Measurements from ENCODE around the gene TAF4.
"Not testable (repeated sequence)": the region's sequence is repeated elsewhere in the genome, so short reads cannot be mapped to it uniquely, and the experiment has no call there.

TAF4 gene

DNA sequence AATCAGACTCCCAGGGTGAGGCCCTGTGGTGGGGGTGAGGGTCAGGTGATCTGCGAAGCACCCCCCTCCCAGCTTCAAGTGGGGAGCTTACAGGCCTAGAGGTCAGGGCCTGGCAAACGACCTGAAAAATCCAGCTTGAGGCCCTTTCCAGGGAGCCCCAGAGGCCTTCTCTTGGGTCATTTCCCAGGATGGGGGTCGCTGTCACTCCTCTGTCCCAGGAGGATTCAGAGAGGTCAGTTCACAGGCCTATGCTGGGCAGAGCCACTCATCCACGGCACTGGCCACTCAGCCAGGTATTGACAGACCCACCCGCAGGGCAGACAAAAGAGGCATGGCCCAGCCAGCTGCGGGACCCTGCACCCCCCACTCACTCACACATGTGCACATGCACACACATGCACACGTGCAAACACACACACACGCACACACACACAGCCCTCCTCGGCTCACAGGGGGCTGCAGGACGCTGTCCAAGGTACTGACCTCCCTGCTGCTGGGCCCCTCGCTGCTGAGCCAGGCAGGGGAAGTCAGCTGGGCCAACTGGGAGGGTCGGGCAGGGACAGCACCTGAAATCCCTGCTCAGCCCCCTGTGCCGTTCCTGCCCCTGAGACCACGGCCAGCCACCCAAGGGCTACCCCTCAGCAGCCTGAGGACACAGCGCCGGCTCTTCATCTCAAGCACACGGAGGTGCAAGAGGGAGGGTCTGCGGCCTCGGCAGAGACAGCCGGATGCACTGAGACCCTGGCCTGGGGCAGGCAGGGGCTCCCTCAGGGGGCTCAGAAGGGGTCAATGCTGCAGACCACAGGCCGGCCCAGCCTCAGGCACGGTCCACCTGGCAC, 113.8 kb downstream of the TAF4 start:
- no peak for DNase-seq (ENCODE audit: low spot score)

GRCh38 chr20:61950641-61951071, 115.0 kb downstream of the TAF4 start:
- no peak for TF ChIP-seq CTCF (IDR thresholded peaks at IDR 0.05)
- no peak for DNase-seq (ENCODE audit: low spot score)
- H3K27ac ChIP-seq = no peak overlapping the region
- H3K4me3 ChIP-seq = no peak overlapping the region

More for the DNA sequence above, 113.8 kb downstream of the TAF4 start:
- Histone ChIP-seq H3K4me3 (no peak overlapping the region), H3K27ac (no peak overlapping the region)
- TF ChIP-seq CTCF (IDR thresholded peaks at IDR 0.05) = no peak

GRCh38 chr20:61949714-61950640, 115.7 kb downstream of the TAF4 start:
- Histone ChIP-seq H3K27ac (no peak overlapping the region), H3K4me3 (no peak overlapping the region)
- DNase-seq (ENCODE audit: low spot score) = no peak
- TF ChIP-seq CTCF (IDR thresholded peaks at IDR 0.05) = no peak

DNA sequence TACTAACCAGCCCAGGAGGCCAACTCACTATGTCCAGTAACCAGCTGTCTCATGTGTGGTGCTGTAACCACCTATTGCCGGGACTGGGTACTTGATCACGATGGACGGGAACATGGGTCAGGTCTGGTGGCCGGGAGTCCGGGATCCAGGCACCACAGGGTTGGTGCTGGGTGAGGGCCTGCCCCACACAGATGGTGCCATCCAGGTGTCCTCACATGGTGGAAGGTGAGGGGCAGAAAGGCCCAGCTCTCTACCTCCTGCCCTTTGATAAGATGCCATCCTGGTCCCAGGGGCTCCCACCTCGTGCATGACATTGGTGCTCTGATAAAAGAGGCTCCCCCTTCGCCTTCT, 116.3 kb downstream of the TAF4 start:
- no peak overlapping the region for H3K4me3 ChIP-seq
- no peak overlapping the region for H3K27ac ChIP-seq
- no peak for TF ChIP-seq CTCF (IDR thresholded peaks at IDR 0.05)
- DNase-seq (ENCODE audit: low spot score) = no peak

DNA sequence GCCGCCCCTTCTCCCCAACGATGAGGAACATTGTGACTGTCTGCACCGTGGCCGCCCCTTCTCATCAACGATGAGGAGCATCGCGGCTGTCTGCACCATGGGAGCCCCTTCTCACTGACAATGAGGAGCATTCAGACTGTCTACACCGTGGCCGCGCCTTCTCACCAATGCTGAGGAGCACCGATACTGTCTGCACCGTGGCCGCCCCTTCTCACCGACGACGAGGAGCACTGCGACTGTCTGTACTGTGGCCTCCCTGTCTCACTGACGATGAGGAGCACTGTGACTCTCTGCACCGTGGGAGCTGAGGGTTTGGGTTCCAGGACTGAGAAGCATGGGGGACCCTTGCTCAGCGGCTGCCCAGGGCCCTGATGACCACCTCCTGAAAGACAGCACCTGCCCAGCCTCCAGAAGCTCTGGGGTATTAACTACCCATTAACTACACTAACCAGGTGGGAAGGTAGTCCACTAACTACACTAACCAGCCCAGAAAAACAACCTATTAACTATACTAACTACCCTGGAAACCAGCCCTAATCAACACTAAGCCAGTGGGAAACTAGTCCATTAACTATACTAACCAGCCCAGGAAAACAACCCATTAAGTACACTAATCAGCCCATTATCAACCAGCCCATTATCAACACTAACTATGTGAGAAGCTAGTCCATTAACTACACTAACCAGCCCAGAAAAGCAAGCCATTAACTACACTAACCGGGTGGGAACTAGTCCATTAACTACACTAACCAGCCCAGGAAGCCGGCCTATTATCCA, 116.9 kb downstream of the TAF4 start:
- H3K27ac ChIP-seq = no peak overlapping the region
- TF ChIP-seq CTCF (IDR thresholded peaks at IDR 0.05) = no peak
- no peak for DNase-seq (ENCODE audit: low spot score)
- no peak overlapping the region for H3K4me3 ChIP-seq

DNA sequence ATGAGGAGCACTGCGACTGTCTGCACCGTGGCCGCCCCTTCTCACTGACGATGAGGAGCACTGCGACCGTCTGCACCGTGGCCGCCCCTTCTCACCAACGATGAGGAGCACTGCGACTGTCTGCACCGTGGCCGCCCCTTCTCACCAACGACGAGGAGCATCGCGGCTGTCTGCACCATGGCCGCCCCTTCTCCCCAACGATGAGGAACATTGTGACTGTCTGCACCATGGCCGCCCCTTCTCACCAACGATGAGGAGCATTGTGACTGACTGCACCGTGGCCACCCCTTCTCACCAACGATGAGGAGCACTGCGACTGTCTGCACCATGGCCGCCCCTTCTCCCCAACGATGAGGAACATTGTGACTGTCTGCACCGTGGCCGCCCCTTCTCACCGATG, 117.6 kb downstream of the TAF4 start:
- not testable (repeated sequence) for DNase-seq (ENCODE audit: low spot score); H3K4me3 ChIP-seq; H3K27ac ChIP-seq

DNA sequence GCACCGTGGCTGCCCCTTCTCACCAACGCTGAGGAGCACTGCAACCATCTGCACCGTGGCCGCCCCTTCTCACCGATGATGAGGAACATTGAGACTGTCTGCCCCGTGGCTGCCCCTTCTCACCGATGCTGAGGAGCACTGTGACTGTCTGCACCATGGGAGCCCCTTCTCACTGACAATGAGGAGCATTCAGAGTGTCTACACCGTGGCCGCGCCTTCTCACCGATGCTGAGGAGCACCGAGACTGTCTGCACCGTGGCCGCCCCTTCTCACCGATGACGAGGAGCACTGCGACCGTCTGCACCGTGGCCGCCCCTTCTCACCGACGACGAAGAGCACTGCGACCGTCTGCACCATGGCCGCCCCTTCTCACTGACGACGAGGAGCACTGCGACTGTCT, 120.2 kb downstream of the TAF4 start:
- not testable (repeated sequence) for DNase-seq (ENCODE audit: low spot score); H3K27ac ChIP-seq; H3K4me3 ChIP-seq

DNA sequence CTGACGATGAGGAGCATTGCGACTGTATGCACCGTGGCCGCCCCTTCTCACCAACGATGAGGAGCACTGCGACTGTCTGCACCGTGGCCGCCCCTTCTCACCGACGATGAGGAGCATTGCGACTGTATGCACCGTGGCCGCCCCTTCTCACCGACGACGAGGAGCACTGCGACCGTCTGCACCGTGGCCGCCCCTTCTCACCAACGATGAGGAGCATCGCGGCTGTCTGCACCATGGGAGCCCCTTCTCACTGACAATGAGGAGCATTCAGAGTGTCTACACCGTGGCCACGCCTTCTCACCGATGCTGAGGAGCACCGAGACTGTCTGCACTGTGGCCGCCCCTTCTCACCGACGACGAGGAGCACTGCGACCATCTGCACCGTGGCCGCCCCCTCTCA, 120.7 kb downstream of the TAF4 start:
- not testable (repeated sequence) for H3K27ac ChIP-seq; DNase-seq (ENCODE audit: low spot score); H3K4me3 ChIP-seq

Measured in coronary artery (tissue), 2 donors.